Vagina (tissue), 2 donors: ENCODE measurements around the gene DOCK8.
"Not testable (repeated sequence)": the region's sequence is repeated elsewhere in the genome, so short reads cannot be mapped to it uniquely, and the experiment has no call there.

Experiments used
- CTCF ChIP-seq, 3 experiments: fragments of 450-650 bp in 2 of 3; fragments of 200-600 bp in 1 of 3; sonication (generic) in 1 of 3; IDR thresholded peaks; one replicate each; pipeline ENCODE4 v1.5.1; 2017 to 2019; ENCODE audit warnings: antibody characterized with exemption in 3 of 3, mild to moderate bottlenecking in 2 of 3, moderate library complexity in 2 of 3
- POLR2A ChIP-seq, 2 donors: fragments of 450-650 bp; IDR thresholded peaks; one replicate each; pipeline ENCODE4 v1.6.1; 2017; ENCODE audit warnings: antibody characterized with exemption in 2 of 2, mild to moderate bottlenecking in 2 of 2, moderate library complexity in 2 of 2
- POLR2AphosphoS5 ChIP-seq, 2 donors: sonication (generic); formaldehyde crosslinking; IDR thresholded peaks; one replicate each; pipeline ENCODE4 v1.9.0; 2017; ENCODE audit warnings: antibody characterized with exemption in 2 of 2, mild to moderate bottlenecking in 2 of 2, low read depth in 1 of 2; ENCODE audit not compliant: insufficient read depth in 1 of 2

- TF ChIP-seq POLR2AphosphoS5 (IDR thresholded peaks at IDR 0.05; ENCODE audit: insufficient read depth in 1 of 2, low read depth in 1 of 2); POLR2A (IDR thresholded peaks at IDR 0.05); CTCF (IDR thresholded peaks at IDR 0.05): not testable (repeated sequence)
Measured at GRCh38 chr9:178970-179383, 35.7 kb upstream of the DOCK8 start, which contains the start of gene ZNG1A.
